Activated T-cell treated with anti-CD3 and anti-CD28 coated beads, Interleukin-2, amount 50 U/mL, for 24 hours (primary cell): ENCODE measurements around the gene GNAS-AS1.
"Not testable (repeated sequence)": the region's sequence is repeated elsewhere in the genome, so short reads cannot be mapped to it uniquely, and the experiment has no call there.

ENCODE experiments used
- DNase-seq: peaks from one replicate; pipeline ENCODE4 v3.0.0-alpha.2; 2020
- H3K27ac Mint-ChIP-seq: 2 replicates; pipeline ENCODE4 v1.8.0; 2020; ENCODE audit warnings: mild to moderate bottlenecking, mixed read lengths
- H3K27me3 Mint-ChIP-seq: 2 replicates; pipeline ENCODE4 v1.8.0; 2020; ENCODE audit warnings: mixed read lengths
- H3K36me3 Mint-ChIP-seq: 2 replicates; pipeline ENCODE4 v1.8.0; 2020; ENCODE audit warnings: low read depth, mixed read lengths
- H3K4me1 Mint-ChIP-seq: 2 replicates; pipeline ENCODE4 v1.8.0; 2020; ENCODE audit warnings: low read depth, mixed read lengths
- H3K4me3 Mint-ChIP-seq: 2 replicates; pipeline ENCODE4 v1.8.0; 2020; ENCODE audit warnings: mild to moderate bottlenecking, moderate library complexity, mixed read lengths
- H3K9me3 Mint-ChIP-seq: 2 replicates; pipeline ENCODE4 v1.8.0; 2020; ENCODE audit warnings: mixed read lengths

Gene GNAS-AS1

DNA sequence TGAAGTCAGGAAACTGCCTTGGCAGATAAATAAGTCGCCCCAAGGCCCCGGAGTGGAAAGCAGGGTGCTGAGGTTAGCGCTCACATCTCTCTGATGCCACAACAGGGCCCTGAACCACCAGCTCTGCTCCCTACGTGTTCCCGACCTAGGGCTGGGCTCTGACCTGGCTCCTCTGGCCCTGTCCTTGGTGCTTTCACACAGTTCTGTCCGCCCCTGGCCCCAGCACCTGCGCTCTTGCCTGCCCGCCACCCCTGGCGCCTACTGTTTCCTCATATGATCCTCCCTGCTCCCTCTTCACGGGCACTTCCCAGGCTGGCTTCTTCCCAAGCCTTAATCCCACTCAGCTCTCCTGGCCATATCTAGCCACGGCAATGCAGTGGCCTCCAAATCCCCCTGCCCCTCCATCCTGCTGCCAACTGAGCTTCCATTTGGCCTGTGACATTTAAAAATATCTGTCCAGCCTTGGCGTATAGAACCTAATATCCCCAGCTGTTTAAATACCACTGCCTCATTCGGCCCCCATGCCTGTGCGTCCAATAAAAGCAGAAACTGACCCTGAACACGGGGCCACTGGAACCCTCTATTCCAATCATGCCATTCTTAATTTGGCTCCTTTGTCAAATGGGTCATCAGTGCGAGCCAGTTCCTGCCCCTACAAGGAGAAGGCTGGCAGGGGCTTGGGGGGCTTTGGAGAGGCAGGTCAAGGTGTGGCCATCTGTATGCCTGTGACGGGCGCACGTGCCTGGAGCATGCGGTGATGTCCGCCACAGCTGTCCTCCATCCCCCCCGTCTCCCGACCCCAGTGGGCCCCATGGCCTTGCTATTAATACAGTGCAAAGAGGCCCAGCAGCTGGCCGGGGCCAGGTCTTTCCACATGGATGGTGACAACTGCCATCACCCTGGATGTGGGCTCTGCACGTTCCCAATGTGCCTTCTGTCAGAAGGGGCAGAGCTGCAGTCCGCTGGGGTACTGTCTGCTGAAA, 27.7 kb downstream of the GNAS-AS1 start:
- no peak for DNase-seq
- H3K9me3 Mint-ChIP-seq, result peaks cover 5% of the 10 kb centered on the region
- H3K36me3 Mint-ChIP-seq, result peaks cover 17% of the 10 kb centered on the region
- no peak overlapping the region for H3K27ac Mint-ChIP-seq
- peaks cover 38% of the 10 kb centered on the region for H3K27me3 Mint-ChIP-seq
- H3K4me1 Mint-ChIP-seq, result peaks cover 15% of the 10 kb centered on the region
- no peak overlapping the region for H3K4me3 Mint-ChIP-seq

DNA sequence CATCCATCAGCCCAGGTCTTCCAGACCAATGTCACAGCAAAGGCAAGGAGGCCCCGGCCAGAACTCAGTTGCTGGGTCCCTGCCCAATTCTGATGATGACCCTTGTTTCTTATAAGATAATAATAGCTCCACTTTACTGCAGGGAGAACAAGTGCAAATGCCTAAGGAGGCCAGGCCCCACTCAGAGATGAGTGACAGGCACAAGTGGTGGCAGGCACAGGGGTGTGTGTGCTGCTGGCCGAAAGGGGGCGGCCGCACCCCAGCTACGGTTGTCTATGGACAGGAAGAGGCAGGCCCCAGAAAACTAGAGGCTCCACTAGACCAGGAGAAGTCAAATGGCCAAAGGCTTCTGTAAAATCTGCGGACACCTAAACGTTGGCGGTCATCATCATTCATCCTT, 28.6 kb downstream of the GNAS-AS1 start:
- peaks cover 17% of the 10 kb centered on the region for H3K4me1 Mint-ChIP-seq
- H3K27me3 Mint-ChIP-seq, result peaks cover 42% of the 10 kb centered on the region
- H3K4me3 Mint-ChIP-seq, result no peak overlapping the region
- no peak for DNase-seq
- H3K27ac Mint-ChIP-seq, result no peak overlapping the region
- H3K9me3 Mint-ChIP-seq, result peaks cover 5% of the 10 kb centered on the region
- peaks cover 17% of the 10 kb centered on the region for H3K36me3 Mint-ChIP-seq

DNA sequence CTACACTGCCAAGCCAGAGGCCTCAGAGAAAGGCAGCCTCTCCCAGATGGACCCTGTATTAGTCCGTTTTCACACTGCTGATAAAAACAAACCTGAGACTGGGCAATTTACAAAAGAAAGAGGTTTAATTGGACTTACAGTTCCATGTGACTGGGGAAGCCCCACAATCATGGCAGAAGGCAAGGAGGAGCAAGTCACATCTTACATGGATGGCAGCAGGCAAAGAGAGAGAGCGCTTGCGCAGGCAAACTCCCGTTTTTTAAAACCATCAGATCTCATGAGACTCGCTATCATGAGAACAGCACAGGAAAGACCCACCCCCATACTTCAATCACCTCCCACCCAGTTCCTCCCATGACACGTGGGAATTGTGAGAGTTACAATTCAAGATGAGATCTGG, 30.2 kb downstream of the GNAS-AS1 start:
- peaks cover 17% of the 10 kb centered on the region for H3K36me3 Mint-ChIP-seq
- not testable (repeated sequence) for H3K4me3 Mint-ChIP-seq

DNA sequence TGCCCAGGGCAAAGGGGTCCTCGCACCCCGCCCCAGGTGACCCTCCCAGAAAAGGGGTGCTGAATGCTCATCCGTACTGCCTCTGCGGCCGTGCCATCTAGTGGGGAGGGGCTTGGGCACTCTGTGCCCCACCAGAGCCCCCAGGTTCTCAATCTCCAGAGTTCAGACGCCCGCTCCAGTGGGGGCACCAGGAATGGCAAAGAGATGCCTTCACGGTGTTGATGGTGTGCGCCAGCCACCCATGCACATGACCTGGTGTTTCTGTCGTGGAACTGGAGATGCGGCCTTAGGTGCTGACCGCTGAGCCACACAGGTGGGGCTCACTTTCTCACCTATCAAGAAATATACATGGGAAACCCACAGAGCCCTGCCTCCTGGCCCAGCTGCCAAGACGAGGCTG, 30.8 kb downstream of the GNAS-AS1 start:
- Mint-ChIP-seq H3K27ac (no peak overlapping the region), H3K4me3 (no peak overlapping the region), H3K36me3 (peaks cover 17% of the 10 kb centered on the region), H3K9me3 (peaks cover 5% of the 10 kb centered on the region), H3K4me1 (peaks cover 17% of the 10 kb centered on the region), H3K27me3 (peaks cover 54% of the 10 kb centered on the region)
- no peak for DNase-seq

More for the DNA sequence above, 30.2 kb downstream of the GNAS-AS1 start:
- not testable (repeated sequence) for DNase-seq, H3K27ac Mint-ChIP-seq, H3K9me3 Mint-ChIP-seq
- peaks cover 17% of the 10 kb centered on the region for H3K4me1 Mint-ChIP-seq
- peaks cover 51% of the 10 kb centered on the region for H3K27me3 Mint-ChIP-seq

GRCh38 chr20:58818586-58819285, 32.0 kb downstream of the GNAS-AS1 start:
- Mint-ChIP-seq H3K27ac (peak overlapping the region; percentile 9), H3K36me3 (peaks cover 17% of the 10 kb centered on the region), H3K4me1 (peaks cover 17% of the 10 kb centered on the region), H3K4me3 (no peak overlapping the region), H3K27me3 (peaks cover 55% of the 10 kb centered on the region), H3K9me3 (peaks cover 5% of the 10 kb centered on the region)
- DNase-seq, result peak; percentile 67

DNA sequence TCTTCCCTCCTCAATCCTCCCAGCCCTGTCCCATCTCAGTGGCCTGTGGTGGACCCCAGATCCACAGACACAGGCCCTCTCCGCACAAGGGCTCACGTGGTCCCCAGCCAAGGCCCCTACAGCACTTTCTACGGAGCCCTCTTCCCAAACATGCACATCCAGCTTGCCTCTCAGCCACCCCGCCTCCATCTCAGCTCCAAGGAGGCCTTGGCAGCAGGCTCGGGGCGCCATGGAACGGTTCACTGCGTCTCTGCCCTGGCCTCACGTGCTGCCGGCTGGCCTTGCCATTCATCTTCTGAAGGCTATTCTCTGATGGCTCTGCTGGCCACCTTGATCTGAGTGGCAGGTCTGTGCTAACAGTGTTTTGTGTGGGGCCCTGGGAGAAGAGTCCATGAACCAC, 33.0 kb downstream of the GNAS-AS1 start:
- peaks cover 17% of the 10 kb centered on the region for H3K4me1 Mint-ChIP-seq
- DNase-seq, result no peak
- H3K9me3 Mint-ChIP-seq, result peaks cover 5% of the 10 kb centered on the region
- H3K4me3 Mint-ChIP-seq, result no peak overlapping the region
- peaks cover 64% of the 10 kb centered on the region for H3K27me3 Mint-ChIP-seq
- no peak overlapping the region for H3K27ac Mint-ChIP-seq
- peaks cover 17% of the 10 kb centered on the region for H3K36me3 Mint-ChIP-seq

DNA sequence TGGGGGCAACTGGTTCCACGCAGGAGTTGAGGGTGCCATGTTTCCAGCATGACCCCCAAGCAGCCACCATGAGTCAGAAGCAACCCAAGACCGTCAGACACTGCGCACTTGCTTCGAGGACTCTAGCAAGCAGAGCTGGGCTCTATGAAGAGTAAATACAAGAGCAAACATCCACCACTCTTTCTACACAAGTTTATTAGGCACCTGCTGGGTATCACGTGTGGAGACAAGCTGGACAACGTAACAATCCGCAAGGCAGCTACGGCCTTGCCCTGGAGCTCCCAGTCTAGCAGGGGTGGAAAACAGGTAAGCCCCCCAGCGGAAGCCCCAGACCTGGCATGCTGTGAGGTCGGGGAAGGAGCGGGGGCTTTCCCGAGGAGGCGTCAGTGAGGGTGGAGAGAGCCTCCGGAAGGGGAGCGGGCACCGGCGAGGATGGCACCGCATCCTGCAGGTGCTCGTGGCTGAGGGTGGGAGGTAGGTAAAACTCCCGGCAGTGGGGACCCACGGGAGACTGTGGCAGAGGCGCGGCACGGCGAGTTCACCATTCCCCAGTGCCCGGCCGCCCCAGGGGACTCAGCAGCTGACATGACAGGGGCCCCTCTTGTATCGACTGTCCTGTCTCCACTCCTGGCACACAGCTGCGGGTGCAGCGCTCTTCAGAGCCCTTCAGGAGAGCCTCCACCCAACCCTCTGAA, 33.6 kb downstream of the GNAS-AS1 start:
- Mint-ChIP-seq H3K27me3 (peaks cover 71% of the 10 kb centered on the region), H3K4me3 (no peak overlapping the region), H3K9me3 (peaks cover 5% of the 10 kb centered on the region)

GRCh38 chr20:58816051-58816450, 34.7 kb downstream of the GNAS-AS1 start:
- Mint-ChIP-seq H3K4me1 (peaks cover 18% of the 10 kb centered on the region), H3K27ac (no peak overlapping the region), H3K36me3 (peaks cover 13% of the 10 kb centered on the region), H3K4me3 (no peak overlapping the region), H3K27me3 (peaks cover 77% of the 10 kb centered on the region), H3K9me3 (peaks cover 5% of the 10 kb centered on the region)
- no peak for DNase-seq

More for the DNA sequence above, 33.6 kb downstream of the GNAS-AS1 start:
- peaks cover 17% of the 10 kb centered on the region for H3K36me3 Mint-ChIP-seq
- DNase-seq, result no peak
- peaks cover 17% of the 10 kb centered on the region for H3K4me1 Mint-ChIP-seq
- H3K27ac Mint-ChIP-seq, result no peak overlapping the region

- Mint-ChIP-seq H3K27ac (no peak overlapping the region), H3K27me3 (peaks cover 76% of the 10 kb centered on the region), H3K36me3 (peaks cover 7% of the 10 kb centered on the region), H3K9me3 (peaks cover 1% of the 10 kb centered on the region), H3K4me1 (peaks cover 21% of the 10 kb centered on the region), H3K4me3 (no peak overlapping the region)
- DNase-seq, result no peak
Observed at GRCh38 chr20:58815448-58815847, 35.3 kb downstream of the GNAS-AS1 start.

- Mint-ChIP-seq H3K4me3 (no peak overlapping the region), H3K27ac (no peak overlapping the region), H3K27me3 (peaks cover 89% of the 10 kb centered on the region)
Observed at GRCh38 chr20:58813369-58813768, 37.3 kb downstream of the GNAS-AS1 start.

DNA sequence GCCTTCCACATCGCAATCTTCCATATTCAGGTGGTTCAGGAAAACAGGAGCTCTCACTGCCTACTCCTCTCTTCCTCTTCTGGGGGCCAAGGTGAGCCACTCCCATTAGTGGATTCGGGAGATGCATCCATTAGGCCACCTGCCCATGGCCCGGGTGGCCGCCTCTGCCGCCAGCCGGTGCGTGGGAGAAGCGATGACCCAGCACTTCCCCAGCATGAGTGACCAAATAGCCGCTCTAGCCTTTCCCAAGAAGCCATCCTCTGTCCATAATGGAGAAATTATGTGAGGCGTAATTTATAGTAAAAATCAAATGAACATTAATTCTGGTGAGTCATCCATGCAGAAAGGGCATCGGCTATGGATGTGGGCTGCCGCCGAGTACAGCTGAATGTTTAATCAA, 39.4 kb downstream of the GNAS-AS1 start:
- Mint-ChIP-seq H3K4me3 (no peak overlapping the region), H3K4me1 (peaks cover 14% of the 10 kb centered on the region), H3K9me3 (no peaks in the 10 kb centered on the region), H3K27ac (no peak overlapping the region), H3K36me3 (no peaks in the 10 kb centered on the region), H3K27me3 (peaks cover 86% of the 10 kb centered on the region)
- no peak for DNase-seq

More at GRCh38 chr20:58813369-58813768, 37.3 kb downstream of the GNAS-AS1 start:
- H3K36me3 Mint-ChIP-seq, result no peaks in the 10 kb centered on the region
- DNase-seq, result no peak
- H3K9me3 Mint-ChIP-seq, result no peaks in the 10 kb centered on the region
- H3K4me1 Mint-ChIP-seq, result peaks cover 19% of the 10 kb centered on the region

GRCh38 chr20:58810879-58811250, 39.8 kb downstream of the GNAS-AS1 start:
- Mint-ChIP-seq H3K27me3 (peaks cover 88% of the 10 kb centered on the region), H3K9me3 (no peaks in the 10 kb centered on the region), H3K4me1 (peaks cover 14% of the 10 kb centered on the region), H3K36me3 (no peaks in the 10 kb centered on the region), H3K27ac (no peak overlapping the region), H3K4me3 (no peak overlapping the region)
- DNase-seq, result no peak

- H3K27me3 Mint-ChIP-seq, result peaks cover 87% of the 10 kb centered on the region
- no peaks in the 10 kb centered on the region for H3K36me3 Mint-ChIP-seq
- H3K27ac Mint-ChIP-seq, result no peak overlapping the region
- H3K4me1 Mint-ChIP-seq, result peaks cover 14% of the 10 kb centered on the region
- no peak for DNase-seq
- no peaks in the 10 kb centered on the region for H3K9me3 Mint-ChIP-seq
- H3K4me3 Mint-ChIP-seq, result no peak overlapping the region
Observed at GRCh38 chr20:58810116-58810878, 40.4 kb downstream of the GNAS-AS1 start.
